Thyroid gland (tissue), 4 donors: Measurements from ENCODE around the gene NALCN.

ENCODE experiments used
- CTCF ChIP-seq, 6 experiments: fragments of 200-600 bp in 3 of 6; fragments of 450-650 bp in 3 of 6; sonication (generic) in 3 of 6; IDR thresholded peaks; one replicate each; pipeline ENCODE4 v1.5.1; 2016 to 2019; ENCODE audit warnings: antibody characterized with exemption in 6 of 6, mild to moderate bottlenecking in 2 of 6, inconsistent platforms in 1 of 6, moderate library complexity in 1 of 6
- POLR2A ChIP-seq, 2 donors: fragments of 450-650 bp; IDR thresholded peaks; one replicate each; pipeline ENCODE4 v1.6.1; 2017; ENCODE audit warnings: antibody characterized with exemption in 2 of 2, mild to moderate bottlenecking in 2 of 2, moderate library complexity in 1 of 2

DNA sequence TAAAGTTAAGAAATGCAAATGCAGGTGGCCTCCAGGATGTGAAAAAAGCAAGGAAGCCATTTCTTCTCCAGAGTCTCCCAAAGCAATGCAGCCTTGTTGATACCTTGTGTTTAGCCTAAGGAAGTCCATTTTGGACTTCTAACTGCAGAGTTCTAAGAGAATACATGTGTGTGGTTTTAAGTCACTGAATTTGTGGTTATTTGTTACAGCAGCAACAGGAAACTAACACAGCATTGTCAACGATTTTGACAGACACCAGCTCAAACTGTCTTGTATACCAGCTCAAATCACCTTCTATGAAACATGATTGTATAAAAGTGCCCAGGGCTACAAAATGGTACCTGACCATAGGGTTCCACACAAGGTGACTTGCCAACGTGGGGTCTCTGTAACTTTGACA is 151.4 kb downstream of the NALCN start:
- TF ChIP-seq POLR2A (IDR thresholded peaks at IDR 0.05) = no peak
- TF ChIP-seq CTCF (IDR thresholded peaks at IDR 0.05) = no peak
